HepG2 (cell line): ENCODE measurements around the gene SLC28A1. TPM values are rescaled to one million over a fixed set of nuclear protein-coding genes. Genes with fewer than 3 reads are reported as not detected.

Experiments used
- ERF ChIP-seq: IDR thresholded peaks from 2 replicates; pipeline ENCODE4 v1.6.1; 2018; ENCODE audit warnings: missing biosample characterization, missing genetic modification reagents
- FOSL2 ChIP-seq: sonication (generic); formaldehyde crosslinking; IDR thresholded peaks from 2 replicates; pipeline ENCODE4 v1.4.0; 2020; ENCODE audit warnings: missing genetic modification reagents
- FOXM1 ChIP-seq: sonication (generic); formaldehyde crosslinking; IDR thresholded peaks from 2 replicates; pipeline ENCODE4 v1.5.0; 2020; ENCODE audit warnings: missing genetic modification reagents
- LCORL ChIP-seq, 2 experiments: fragments of 450-650 bp in 1 of 2; sonication (generic) in 1 of 2; formaldehyde crosslinking in 1 of 2; IDR thresholded peaks; 2 replicates each; pipeline versions ENCODE4 v1.5.0 to v1.6.1; 2017 to 2020; ENCODE audit warnings: antibody characterized with exemption in 1 of 2, missing genetic modification reagents in 1 of 2
- REXO4 ChIP-seq: sonication (generic); formaldehyde crosslinking; IDR thresholded peaks from 2 replicates; pipeline ENCODE4 v1.8.0; 2022; ENCODE audit warnings: missing genetic modification reagents, mild to moderate bottlenecking, borderline replicate concordance
- SYNCRIP ChIP-seq: fragments of 200-400 bp; formaldehyde crosslinking; IDR thresholded peaks from 2 replicates; pipeline ENCODE4 v1.6.1; 2018; ENCODE audit warnings: mild to moderate bottlenecking, low read depth, low read length; ENCODE audit not compliant: insufficient read depth
- ZNF33A ChIP-seq: sonication (generic); formaldehyde crosslinking; IDR thresholded peaks from 2 replicates; pipeline ENCODE4 v1.5.1; 2020; ENCODE audit warnings: missing genetic modification reagents, mild to moderate bottlenecking, moderate library complexity, borderline replicate concordance
- ZNF549 ChIP-seq: sonication (generic); formaldehyde crosslinking; IDR thresholded peaks from 2 replicates; pipeline ENCODE4 v1.5.0; 2020; ENCODE audit warnings: missing genetic modification reagents
- ZNF598 ChIP-seq: sonication (generic); formaldehyde crosslinking; IDR thresholded peaks from 2 replicates; pipeline ENCODE4 v1.5.1; 2020; ENCODE audit warnings: mild to moderate bottlenecking, missing genetic modification reagents, borderline replicate concordance
- ZNF615 ChIP-seq: sonication (generic); formaldehyde crosslinking; IDR thresholded peaks from 2 replicates; pipeline ENCODE4 v1.5.0; 2020; ENCODE audit warnings: mild to moderate bottlenecking, missing genetic modification reagents, borderline replicate concordance
- polyA plus RNA-seq, 8 experiments: library from polyadenylated mRNA; depleted of rRNA in 3 of 8; stranded (reverse) in 7 of 8; unstranded in 1 of 8; fragments of >200 nt; fragmentation: Illumina TruSeq in 4 of 8; extraction: Trizol in 4 of 8; gene quantifications; 2 replicates each; pipeline versions ENCODE4 v1.2.1 to v1.2.3, GENCODE V29; 2011 to 2016; ENCODE audit warnings: low read depth in 4 of 8, missing spikeins in 1 of 8, mixed read lengths in 1 of 8; ENCODE audit not compliant: insufficient read depth in 1 of 8
- total RNA-seq, 5 experiments: library from RNA; depleted of rRNA; stranded (reverse); fragments of >200 nt; fragmentation: Illumina TruSeq; extraction: Trizol; gene quantifications; 2 replicates each; pipeline ENCODE4 v1.2.3, GENCODE V29; 2016; ENCODE audit warnings: low read depth in 1 of 5
- TF ChIP-seq, protein P1 (sequence below): fragments of 450-650 bp; IDR thresholded peaks from 2 replicates; pipeline ENCODE4 v1.6.1; 2016
- TF ChIP-seq, protein P2 (sequence below): sonication (generic); formaldehyde crosslinking; IDR thresholded peaks from 2 replicates; pipeline ENCODE4 v1.4.0; 2020; ENCODE audit warnings: missing genetic modification reagents
- TF ChIP-seq, protein P3 (sequence below): sonication (generic); formaldehyde crosslinking; IDR thresholded peaks from 2 replicates; pipeline ENCODE4 v1.9.0; 2021; ENCODE audit warnings: missing genetic modification reagents, borderline replicate concordance
- TF ChIP-seq, protein P4 (sequence below): sonication (generic); formaldehyde crosslinking; IDR thresholded peaks from 2 replicates; pipeline ENCODE4 v1.4.0; 2020; ENCODE audit warnings: missing genetic modification reagents, borderline replicate concordance
- TF ChIP-seq, protein P5 (sequence below): sonication (generic); formaldehyde crosslinking; IDR thresholded peaks from 2 replicates; pipeline ENCODE4 v1.4.0; 2020; ENCODE audit warnings: missing genetic modification reagents

Gene SLC28A1
- total and polyA plus RNA-seq, 2 of the 13 experiments (the other 11 are each of a cell fraction or from before 2014, with no cell fraction given) = 0.31 to 5.8 TPM

DNA sequence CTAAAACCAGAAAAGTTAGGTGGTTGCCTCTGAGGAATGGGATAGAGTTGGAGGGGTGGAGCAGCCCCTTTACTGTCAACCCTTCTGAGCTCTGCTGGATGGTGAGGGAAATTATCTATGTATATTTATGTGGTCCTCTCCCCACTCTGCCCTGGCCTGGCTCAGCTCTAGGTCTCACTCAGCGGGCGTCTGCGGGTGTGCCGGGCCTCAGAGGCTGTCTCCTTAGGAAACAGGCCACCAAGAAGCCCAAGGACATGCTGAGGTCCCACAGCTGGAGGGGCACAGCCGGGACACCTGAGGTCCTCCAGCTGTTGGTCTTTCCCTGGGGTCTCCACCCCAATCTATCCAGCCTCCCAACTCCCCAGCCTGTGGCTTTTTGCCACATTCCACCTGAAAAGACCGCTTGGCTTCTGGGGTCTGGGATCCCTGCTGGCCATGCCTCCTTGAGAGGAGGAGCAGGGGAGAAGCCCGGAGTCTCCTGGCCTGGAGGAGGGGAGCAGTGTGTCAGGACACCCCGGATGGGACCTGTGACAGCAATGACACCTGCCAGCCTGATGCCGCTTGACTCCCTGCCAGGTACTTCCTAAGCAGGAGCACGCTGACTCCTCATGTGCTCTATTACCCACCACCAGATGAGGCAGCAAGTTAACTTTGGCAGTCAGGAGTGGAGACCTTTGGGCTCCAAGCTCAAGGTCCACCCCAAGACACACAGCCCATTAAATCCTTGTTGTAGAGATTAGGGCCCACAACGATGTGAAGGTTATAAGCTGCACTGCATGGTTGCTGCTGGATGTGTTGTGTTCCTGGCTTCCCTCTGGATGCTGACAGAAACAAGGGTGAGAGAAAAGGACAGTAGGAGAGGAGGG lies at the start of gene SLC28A1 (continued):
- TF ChIP-seq LCORL (IDR thresholded peaks at IDR 0.05) = no peak
- TF ChIP-seq LCORL (CRISPR knock-in tag; IDR thresholded peaks at IDR 0.05) = peak; percentile 74; the same call in 1 of the 2 replicates
- TF ChIP-seq ZNF615 = no peak
- TF ChIP-seq REXO4 (CRISPR knock-in tag) = no peak
- TF ChIP-seq FOSL2 (CRISPR knock-in tag) = 0 out of 2 replicates have a peak, but pooled peaks have one; percentile 30
- TF ChIP-seq, protein P1, sequence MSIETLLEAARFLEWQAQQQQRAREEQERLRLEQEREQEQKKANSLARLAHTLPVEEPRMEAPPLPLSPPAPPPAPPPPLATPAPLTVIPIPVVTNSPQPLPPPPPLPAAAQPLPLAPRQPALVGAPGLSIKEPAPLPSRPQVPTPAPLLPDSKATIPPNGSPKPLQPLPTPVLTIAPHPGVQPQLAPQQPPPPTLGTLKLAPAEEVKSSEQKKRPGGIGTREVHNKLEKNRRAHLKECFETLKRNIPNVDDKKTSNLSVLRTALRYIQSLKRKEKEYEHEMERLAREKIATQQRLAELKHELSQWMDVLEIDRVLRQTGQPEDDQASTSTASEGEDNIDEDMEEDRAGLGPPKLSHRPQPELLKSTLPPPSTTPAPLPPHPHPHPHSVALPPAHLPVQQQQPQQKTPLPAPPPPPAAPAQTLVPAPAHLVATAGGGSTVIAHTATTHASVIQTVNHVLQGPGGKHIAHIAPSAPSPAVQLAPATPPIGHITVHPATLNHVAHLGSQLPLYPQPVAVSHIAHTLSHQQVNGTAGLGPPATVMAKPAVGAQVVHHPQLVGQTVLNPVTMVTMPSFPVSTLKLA = no peak
- TF ChIP-seq, protein P2, sequence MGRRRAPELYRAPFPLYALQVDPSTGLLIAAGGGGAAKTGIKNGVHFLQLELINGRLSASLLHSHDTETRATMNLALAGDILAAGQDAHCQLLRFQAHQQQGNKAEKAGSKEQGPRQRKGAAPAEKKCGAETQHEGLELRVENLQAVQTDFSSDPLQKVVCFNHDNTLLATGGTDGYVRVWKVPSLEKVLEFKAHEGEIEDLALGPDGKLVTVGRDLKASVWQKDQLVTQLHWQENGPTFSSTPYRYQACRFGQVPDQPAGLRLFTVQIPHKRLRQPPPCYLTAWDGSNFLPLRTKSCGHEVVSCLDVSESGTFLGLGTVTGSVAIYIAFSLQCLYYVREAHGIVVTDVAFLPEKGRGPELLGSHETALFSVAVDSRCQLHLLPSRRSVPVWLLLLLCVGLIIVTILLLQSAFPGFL (CRISPR knock-in tag) = no peak
- TF ChIP-seq ZNF33A = no peak
- TF ChIP-seq ERF (CRISPR knock-in tag) = no peak; the same call in 1 of the 2 replicates
- TF ChIP-seq, protein P3, sequence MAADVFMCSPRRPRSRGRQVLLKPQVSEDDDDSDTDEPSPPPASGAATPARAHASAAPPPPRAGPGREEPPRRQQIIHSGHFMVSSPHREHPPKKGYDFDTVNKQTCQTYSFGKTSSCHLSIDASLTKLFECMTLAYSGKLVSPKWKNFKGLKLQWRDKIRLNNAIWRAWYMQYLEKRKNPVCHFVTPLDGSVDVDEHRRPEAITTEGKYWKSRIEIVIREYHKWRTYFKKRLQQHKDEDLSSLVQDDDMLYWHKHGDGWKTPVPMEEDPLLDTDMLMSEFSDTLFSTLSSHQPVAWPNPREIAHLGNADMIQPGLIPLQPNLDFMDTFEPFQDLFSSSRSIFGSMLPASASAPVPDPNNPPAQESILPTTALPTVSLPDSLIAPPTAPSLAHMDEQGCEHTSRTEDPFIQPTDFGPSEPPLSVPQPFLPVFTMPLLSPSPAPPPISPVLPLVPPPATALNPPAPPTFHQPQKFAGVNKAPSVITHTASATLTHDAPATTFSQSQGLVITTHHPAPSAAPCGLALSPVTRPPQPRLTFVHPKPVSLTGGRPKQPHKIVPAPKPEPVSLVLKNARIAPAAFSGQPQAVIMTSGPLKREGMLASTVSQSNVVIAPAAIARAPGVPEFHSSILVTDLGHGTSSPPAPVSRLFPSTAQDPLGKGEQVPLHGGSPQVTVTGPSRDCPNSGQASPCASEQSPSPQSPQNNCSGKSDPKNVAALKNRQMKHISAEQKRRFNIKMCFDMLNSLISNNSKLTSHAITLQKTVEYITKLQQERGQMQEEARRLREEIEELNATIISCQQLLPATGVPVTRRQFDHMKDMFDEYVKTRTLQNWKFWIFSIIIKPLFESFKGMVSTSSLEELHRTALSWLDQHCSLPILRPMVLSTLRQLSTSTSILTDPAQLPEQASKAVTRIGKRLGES (CRISPR knock-in tag) = no peak
- TF ChIP-seq ZNF598 (CRISPR knock-in tag) = no peak
- TF ChIP-seq, protein P4, sequence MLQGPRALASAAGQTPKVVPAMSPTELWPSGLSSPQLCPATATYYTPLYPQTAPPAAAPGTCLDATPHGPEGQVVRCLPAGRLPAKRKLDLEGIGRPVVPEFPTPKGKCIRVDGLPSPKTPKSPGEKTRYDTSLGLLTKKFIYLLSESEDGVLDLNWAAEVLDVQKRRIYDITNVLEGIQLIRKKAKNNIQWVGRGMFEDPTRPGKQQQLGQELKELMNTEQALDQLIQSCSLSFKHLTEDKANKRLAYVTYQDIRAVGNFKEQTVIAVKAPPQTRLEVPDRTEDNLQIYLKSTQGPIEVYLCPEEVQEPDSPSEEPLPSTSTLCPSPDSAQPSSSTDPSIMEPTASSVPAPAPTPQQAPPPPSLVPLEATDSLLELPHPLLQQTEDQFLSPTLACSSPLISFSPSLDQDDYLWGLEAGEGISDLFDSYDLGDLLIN (CRISPR knock-in tag) = no peak
- TF ChIP-seq, protein P5, sequence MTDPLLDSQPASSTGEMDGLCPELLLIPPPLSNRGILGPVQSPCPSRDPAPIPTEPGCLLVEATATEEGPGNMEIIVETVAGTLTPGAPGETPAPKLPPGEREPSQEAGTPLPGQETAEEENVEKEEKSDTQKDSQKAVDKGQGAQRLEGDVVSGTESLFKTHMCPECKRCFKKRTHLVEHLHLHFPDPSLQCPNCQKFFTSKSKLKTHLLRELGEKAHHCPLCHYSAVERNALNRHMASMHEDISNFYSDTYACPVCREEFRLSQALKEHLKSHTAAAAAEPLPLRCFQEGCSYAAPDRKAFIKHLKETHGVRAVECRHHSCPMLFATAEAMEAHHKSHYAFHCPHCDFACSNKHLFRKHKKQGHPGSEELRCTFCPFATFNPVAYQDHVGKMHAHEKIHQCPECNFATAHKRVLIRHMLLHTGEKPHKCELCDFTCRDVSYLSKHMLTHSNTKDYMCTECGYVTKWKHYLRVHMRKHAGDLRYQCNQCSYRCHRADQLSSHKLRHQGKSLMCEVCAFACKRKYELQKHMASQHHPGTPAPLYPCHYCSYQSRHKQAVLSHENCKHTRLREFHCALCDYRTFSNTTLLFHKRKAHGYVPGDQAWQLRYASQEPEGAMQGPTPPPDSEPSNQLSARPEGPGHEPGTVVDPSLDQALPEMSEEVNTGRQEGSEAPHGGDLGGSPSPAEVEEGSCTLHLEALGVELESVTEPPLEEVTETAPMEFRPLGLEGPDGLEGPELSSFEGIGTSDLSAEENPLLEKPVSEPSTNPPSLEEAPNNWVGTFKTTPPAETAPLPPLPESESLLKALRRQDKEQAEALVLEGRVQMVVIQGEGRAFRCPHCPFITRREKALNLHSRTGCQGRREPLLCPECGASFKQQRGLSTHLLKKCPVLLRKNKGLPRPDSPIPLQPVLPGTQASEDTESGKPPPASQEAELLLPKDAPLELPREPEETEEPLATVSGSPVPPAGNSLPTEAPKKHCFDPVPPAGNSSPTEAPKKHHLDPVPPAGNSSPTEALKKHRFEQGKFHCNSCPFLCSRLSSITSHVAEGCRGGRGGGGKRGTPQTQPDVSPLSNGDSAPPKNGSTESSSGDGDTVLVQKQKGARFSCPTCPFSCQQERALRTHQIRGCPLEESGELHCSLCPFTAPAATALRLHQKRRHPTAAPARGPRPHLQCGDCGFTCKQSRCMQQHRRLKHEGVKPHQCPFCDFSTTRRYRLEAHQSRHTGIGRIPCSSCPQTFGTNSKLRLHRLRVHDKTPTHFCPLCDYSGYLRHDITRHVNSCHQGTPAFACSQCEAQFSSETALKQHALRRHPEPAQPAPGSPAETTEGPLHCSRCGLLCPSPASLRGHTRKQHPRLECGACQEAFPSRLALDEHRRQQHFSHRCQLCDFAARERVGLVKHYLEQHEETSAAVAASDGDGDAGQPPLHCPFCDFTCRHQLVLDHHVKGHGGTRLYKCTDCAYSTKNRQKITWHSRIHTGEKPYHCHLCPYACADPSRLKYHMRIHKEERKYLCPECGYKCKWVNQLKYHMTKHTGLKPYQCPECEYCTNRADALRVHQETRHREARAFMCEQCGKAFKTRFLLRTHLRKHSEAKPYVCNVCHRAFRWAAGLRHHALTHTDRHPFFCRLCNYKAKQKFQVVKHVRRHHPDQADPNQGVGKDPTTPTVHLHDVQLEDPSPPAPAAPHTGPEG = no peak
- TF ChIP-seq SYNCRIP = no peak
- no peak for TF ChIP-seq FOXM1 (CRISPR knock-in tag)
- no peak for TF ChIP-seq ZNF549
